Esophagus squamous epithelium (tissue), 5 donors: Measurements from ENCODE around the gene SLC9B2. TPM values are rescaled to one million over a fixed set of nuclear protein-coding genes. Genes with fewer than 3 reads are reported as not detected.

Experiments used
- DNase-seq: peaks from one replicate; lab custom pipeline; 2025; lab: John Stamatoyannopoulos, UW
- H3K27ac ChIP-seq, 4 donors: fragments of 200-600 bp; sonication (generic); one replicate each; pipeline ENCODE4 v1.5.1; 2016 to 2019; ENCODE audit warnings: mild to moderate bottlenecking in 1 of 4
- H3K27me3 ChIP-seq, 4 donors: fragments of 200-600 bp; sonication (generic); 1 replicate in 3 of 4; 2 replicates in 1 of 4; pipeline versions ENCODE4 v1.5.1 to v1.6.0; 2017 to 2021; ENCODE audit warnings: antibody characterized with exemption in 1 of 4
- H3K36me3 ChIP-seq, 3 donors: fragments of 200-600 bp; sonication (generic); one replicate each; pipeline ENCODE4 v1.5.1; 2016 to 2019
- H3K4me1 ChIP-seq, 3 donors: fragments of 200-600 bp; sonication (generic); one replicate each; pipeline ENCODE4 v1.5.1; 2017 to 2019
- H3K4me3 ChIP-seq, 4 donors: fragments of 200-600 bp; sonication (generic); 1 replicate in 3 of 4; 2 replicates in 1 of 4; pipeline ENCODE4 v1.5.1; 2016 to 2019; ENCODE audit warnings: mild to moderate bottlenecking in 2 of 4, moderate library complexity in 1 of 4
- H3K9me3 ChIP-seq, 3 donors: fragments of 200-600 bp; sonication (generic); one replicate each; pipeline ENCODE4 v1.5.1; 2016 to 2019
- CTCF ChIP-seq, 6 experiments: fragments of 450-650 bp in 4 of 6; fragments of 200-600 bp in 2 of 6; sonication (generic) in 2 of 6; IDR thresholded peaks; one replicate each; pipeline ENCODE4 v1.5.1; 2016 to 2019; ENCODE audit warnings: antibody characterized with exemption in 6 of 6, mild to moderate bottlenecking in 4 of 6, moderate library complexity in 4 of 6
- POLR2A ChIP-seq, 4 donors: fragments of 450-650 bp; IDR thresholded peaks; one replicate each; pipeline ENCODE4 v1.6.1; 2017; ENCODE audit warnings: antibody characterized with exemption in 4 of 4, mild to moderate bottlenecking in 4 of 4, moderate library complexity in 3 of 4
- WGBS, 2 donors: methylation state at CpG; one replicate each; pipeline ENCODE4 v1.1.5; 2018; 5-methylcytosine and 5-hydroxymethylcytosine counted together
- intact Hi-C: fragments of 100-400 bp; cut with DNase I; formaldehyde crosslinking; loops from one replicate; pipeline ENCODE4 v1.15.0; 2022
- total RNA-seq, 4 donors: library from RNA; depleted of rRNA; stranded (reverse); fragments of >200 nt; gene quantifications; one replicate each; pipeline ENCODE4 v1.1.0, GENCODE V29; 2016
- donor health status: DM: yes; HTN: yes; CAD: no.

The SLC9B2 gene
- total RNA-seq, 4 donors from 2014 or later = 5.0 to 12.6 (median 8.9) TPM

GRCh38 chr4:103030791-103031190 is 45.8 kb downstream of the SLC9B2 start:
- TF ChIP-seq POLR2A (IDR thresholded peaks at IDR 0.05) = no peak
- no peak for TF ChIP-seq CTCF (IDR thresholded peaks at IDR 0.05)
- H3K4me1 ChIP-seq = no peaks in the 10 kb centered on the region
- intact Hi-C loops = loop anchor here (10.0 kb wide), 1 partner anchor 64 kb away; the partner anchor contains the start of gene BDH2
- WGBS, 2 donors = 90 to 94% methylated on average over 3 of the region's 3 CpGs
- H3K9me3 ChIP-seq = no peaks in the 10 kb centered on the region
- H3K27me3 ChIP-seq = no peaks in the 10 kb centered on the region
- H3K4me3 ChIP-seq = no peak overlapping the region
- DNase-seq = no peak
- no peak overlapping the region for H3K27ac ChIP-seq
- peaks cover 0 to 26% (median 0%) of the 10 kb centered on the region in 3 donors for H3K36me3 ChIP-seq

- H3K4me1 ChIP-seq = no peaks in the 10 kb centered on the region
- H3K36me3 ChIP-seq = peaks cover 0 to 27% (median 0%) of the 10 kb centered on the region in 3 donors
- no peak for DNase-seq
- no peak overlapping the region for H3K27ac ChIP-seq
- no peaks in the 10 kb centered on the region for H3K27me3 ChIP-seq
- 86 to 90% methylated on average over 1 of the region's 1 CpG for WGBS, 2 donors
- no peak overlapping the region for H3K4me3 ChIP-seq
- no peaks in the 10 kb centered on the region for H3K9me3 ChIP-seq
- intact Hi-C loops = no loop called here
- TF ChIP-seq CTCF (IDR thresholded peaks at IDR 0.05) (no peak), POLR2A (IDR thresholded peaks at IDR 0.05) (no peak)
These were observed 47.3 kb downstream of the SLC9B2 start for GRCh38 chr4:103029300-103029699.

- 89 to 95% methylated on average over 1 of the region's 1 CpG for WGBS, 2 donors
- TF ChIP-seq POLR2A (IDR thresholded peaks at IDR 0.05) (no peak), CTCF (IDR thresholded peaks at IDR 0.05) (no peak)
These were observed 49.7 kb downstream of the SLC9B2 start for GRCh38 chr4:103026868-103027267.

GRCh38 chr4:103024996-103025395 is 51.6 kb downstream of the SLC9B2 start:
- H3K27ac ChIP-seq = no peak overlapping the region
- H3K9me3 ChIP-seq = no peaks in the 10 kb centered on the region
- 92 to 93% methylated on average over 3 of the region's 3 CpGs for WGBS, 2 donors
- no peak overlapping the region for H3K4me3 ChIP-seq
- DNase-seq = no peak
- intact Hi-C loops = no loop called here
- peaks cover 0 to 16% (median 0%) of the 10 kb centered on the region in 3 donors for H3K36me3 ChIP-seq
- TF ChIP-seq POLR2A (IDR thresholded peaks at IDR 0.05) = no peak
- TF ChIP-seq CTCF (IDR thresholded peaks at IDR 0.05) = no peak
- H3K27me3 ChIP-seq = no peaks in the 10 kb centered on the region
- H3K4me1 ChIP-seq = peaks cover 0 to 5% (median 0%) of the 10 kb centered on the region in 3 donors

More at GRCh38 chr4:103026868-103027267, 49.7 kb downstream of the SLC9B2 start:
- intact Hi-C loops = no loop called here
- no peaks in the 10 kb centered on the region for H3K27me3 ChIP-seq
- H3K36me3 ChIP-seq = peaks cover 0 to 27% (median 0%) of the 10 kb centered on the region in 3 donors
- no peak overlapping the region for H3K4me3 ChIP-seq
- no peaks in the 10 kb centered on the region for H3K4me1 ChIP-seq
- no peaks in the 10 kb centered on the region for H3K9me3 ChIP-seq
- H3K27ac ChIP-seq = no peak overlapping the region
- DNase-seq = no peak

GRCh38 chr4:103021120-103021519 is 55.4 kb downstream of the SLC9B2 start:
- Histone ChIP-seq H3K9me3 (no peaks in the 10 kb centered on the region), H3K27ac (no peak overlapping the region), H3K36me3 (peaks cover 0 to 8% (median 0%) of the 10 kb centered on the region in 3 donors), H3K4me1 (peaks cover 0 to 18% (median 6%) of the 10 kb centered on the region in 3 donors), H3K27me3 (no peaks in the 10 kb centered on the region), H3K4me3 (no peak overlapping the region)
- TF ChIP-seq CTCF (IDR thresholded peaks at IDR 0.05) = no peak
- TF ChIP-seq POLR2A (IDR thresholded peaks at IDR 0.05) = no peak
- intact Hi-C loops = no loop called here
- WGBS, 2 donors = 91% methylated on average over 2 of the region's 2 CpGs
- DNase-seq = no peak
